Endothelial cell (in vitro differentiated cells): ENCODE results near the gene EFNA4. TPM values are rescaled to one million over a fixed set of nuclear protein-coding genes. Genes with fewer than 3 reads are reported as not detected.

Source experiments
- DNase-seq: peaks from one replicate; pipeline ENCODE4 v3.0.0; 2021; ENCODE audit warnings: low spot score
- H3K27ac Mint-ChIP-seq: one replicate; pipeline ENCODE4 v1.8.0; 2021; ENCODE audit warnings: mixed read lengths, inconsistent platforms; ENCODE audit not compliant: unreplicated experiment
- H3K27me3 Mint-ChIP-seq: one replicate; pipeline ENCODE4 v1.8.0; 2021; ENCODE audit warnings: mild to moderate bottlenecking, moderate library complexity, mixed read lengths, inconsistent platforms; ENCODE audit not compliant: unreplicated experiment
- H3K36me3 Mint-ChIP-seq: one replicate; pipeline ENCODE4 v1.8.0; 2021; ENCODE audit warnings: mild to moderate bottlenecking, low read depth, mixed read lengths, inconsistent platforms; ENCODE audit not compliant: unreplicated experiment
- H3K4me1 Mint-ChIP-seq: one replicate; pipeline ENCODE4 v1.8.0; 2021; ENCODE audit warnings: mild to moderate bottlenecking, mixed read lengths, inconsistent platforms; ENCODE audit not compliant: unreplicated experiment
- H3K4me3 Mint-ChIP-seq: one replicate; pipeline ENCODE4 v1.8.0; 2021; ENCODE audit warnings: mild to moderate bottlenecking, mixed read lengths, inconsistent platforms; ENCODE audit not compliant: unreplicated experiment
- H3K9me3 Mint-ChIP-seq: one replicate; pipeline ENCODE4 v1.8.0; 2021; ENCODE audit warnings: mixed read lengths, inconsistent platforms; ENCODE audit not compliant: unreplicated experiment
- CTCF ChIP-seq: fragments of 200-600 bp; sonication (generic); IDR thresholded peaks from one replicate; pipeline ENCODE4 v1.5.0; 2021; ENCODE audit warnings: antibody characterized with exemption; ENCODE audit not compliant: unreplicated experiment
- total RNA-seq: library from RNA; stranded (reverse); fragmentation: NEBNext Ultra II Directional; extraction: Animal tissue kit (Norgen Biotek cat#: 25700); gene quantifications from one replicate; pipeline ENCODE4 v1.2.1, GENCODE V29; 2021; ENCODE audit not compliant: unreplicated experiment

Gene EFNA4
- total RNA-seq, 1 donor from 2014 or later, result 25.2 TPM

- peak; percentile 92 for TF ChIP-seq CTCF
- peaks cover 17% of the 10 kb centered on the region for H3K27me3 Mint-ChIP-seq
- H3K4me3 Mint-ChIP-seq, result no peak overlapping the region
- H3K4me1 Mint-ChIP-seq, result peaks cover 19% of the 10 kb centered on the region
- peak; percentile 88 for DNase-seq
- peaks cover 9% of the 10 kb centered on the region for H3K36me3 Mint-ChIP-seq
- H3K9me3 Mint-ChIP-seq, result no peaks in the 10 kb centered on the region
- peak overlapping the region; percentile 30 for H3K27ac Mint-ChIP-seq
Measured at GRCh38 chr1:155017041-155017945, 46.2 kb upstream of the EFNA4 start.

GRCh38 chr1:155017946-155018316 lies 45.6 kb upstream of the EFNA4 start:
- DNase-seq, result no peak
- H3K9me3 Mint-ChIP-seq, result no peaks in the 10 kb centered on the region
- peaks cover 17% of the 10 kb centered on the region for H3K27me3 Mint-ChIP-seq
- H3K4me3 Mint-ChIP-seq, result no peak overlapping the region
- no peak overlapping the region for H3K27ac Mint-ChIP-seq
- peaks cover 17% of the 10 kb centered on the region for H3K4me1 Mint-ChIP-seq
- TF ChIP-seq CTCF, result no peak
- H3K36me3 Mint-ChIP-seq, result peaks cover 9% of the 10 kb centered on the region

- Mint-ChIP-seq H3K4me3 (no peak overlapping the region), H3K27ac (no peak overlapping the region), H3K27me3 (peaks cover 15% of the 10 kb centered on the region), H3K9me3 (no peaks in the 10 kb centered on the region), H3K36me3 (peaks cover 9% of the 10 kb centered on the region), H3K4me1 (peaks cover 21% of the 10 kb centered on the region)
- no peak for DNase-seq
- no peak for TF ChIP-seq CTCF
Measured at GRCh38 chr1:155018617-155019348, 44.8 kb upstream of the EFNA4 start.

GRCh38 chr1:155019377-155020245 lies 43.9 kb upstream of the EFNA4 start:
- H3K4me3 Mint-ChIP-seq, result peak overlapping the region; percentile 1
- TF ChIP-seq CTCF, result no peak
- peak overlapping the region; percentile 10 for H3K27ac Mint-ChIP-seq
- DNase-seq, result no peak
- peaks cover 29% of the 10 kb centered on the region for H3K4me1 Mint-ChIP-seq
- peaks cover 15% of the 10 kb centered on the region for H3K27me3 Mint-ChIP-seq
- H3K36me3 Mint-ChIP-seq, result peaks cover 9% of the 10 kb centered on the region
- no peaks in the 10 kb centered on the region for H3K9me3 Mint-ChIP-seq
